Hepatocyte (in vitro differentiated cells): ENCODE measurements around the gene HES1.

Source experiments
- CTCF ChIP-seq: fragments of 200-600 bp; sonication (generic); IDR thresholded peaks from 2 replicates; pipeline ENCODE4 v1.5.1; 2016; ENCODE audit warnings: antibody characterized with exemption, mild to moderate bottlenecking; ENCODE audit not compliant: poor library complexity
- EZH2 ChIP-seq: fragments of 200-600 bp; sonication (generic); IDR thresholded peaks from 2 replicates; pipeline ENCODE4 v1.6.1; 2016; ENCODE audit warnings: antibody characterized with exemption, mild to moderate bottlenecking, borderline replicate concordance

GRCh38 chr3:194164861-194165260 lies 28.9 kb downstream of the HES1 start:
- TF ChIP-seq EZH2 (no peak), CTCF (no peak)
